ENCODE results near the gene EDNRA. TPM values are rescaled to one million over a fixed set of nuclear protein-coding genes. Genes with fewer than 3 reads are reported as not detected.
A peak's percentile ranks its signal among the peaks of the same experiment; 100 is the strongest.

Gene EDNRA
- total and polyA plus RNA-seq, 9 of the 15 experiments (the other 6 are each of a cell fraction or from before 2014, with no cell fraction given), result not detected

DNA sequence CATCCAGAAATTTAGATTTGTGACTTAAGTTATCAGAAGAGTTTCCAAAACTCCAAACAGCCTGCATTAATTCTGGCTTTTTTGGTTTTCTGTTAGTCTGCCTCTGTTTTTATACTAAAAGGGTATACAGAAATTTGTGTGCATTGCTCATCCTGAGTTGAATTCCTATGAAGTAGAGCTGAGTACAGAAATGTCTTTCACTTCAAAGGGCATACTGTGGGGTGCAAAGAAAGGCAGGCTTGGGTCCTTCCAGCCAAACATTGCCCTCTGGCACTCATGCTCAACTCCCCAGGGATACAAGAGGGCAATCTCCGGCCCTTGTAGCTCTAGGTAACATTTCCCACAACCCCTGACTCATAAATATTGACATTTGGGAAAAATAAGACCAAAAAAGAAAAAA lies 108.7 kb downstream of the EDNRA start (continued):
- TF ChIP-seq PTRF (tag; IDR thresholded peaks at IDR 0.05), result no peak
- TF ChIP-seq, protein P1, sequence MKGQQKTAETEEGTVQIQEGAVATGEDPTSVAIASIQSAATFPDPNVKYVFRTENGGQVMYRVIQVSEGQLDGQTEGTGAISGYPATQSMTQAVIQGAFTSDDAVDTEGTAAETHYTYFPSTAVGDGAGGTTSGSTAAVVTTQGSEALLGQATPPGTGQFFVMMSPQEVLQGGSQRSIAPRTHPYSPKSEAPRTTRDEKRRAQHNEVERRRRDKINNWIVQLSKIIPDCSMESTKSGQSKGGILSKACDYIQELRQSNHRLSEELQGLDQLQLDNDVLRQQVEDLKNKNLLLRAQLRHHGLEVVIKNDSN (CRISPR knock-in tag; IDR thresholded peaks at IDR 0.05), result no peak
- no peak for TF ChIP-seq ZNF143 (CRISPR knock-in tag; IDR thresholded peaks at IDR 0.05)

DNA sequence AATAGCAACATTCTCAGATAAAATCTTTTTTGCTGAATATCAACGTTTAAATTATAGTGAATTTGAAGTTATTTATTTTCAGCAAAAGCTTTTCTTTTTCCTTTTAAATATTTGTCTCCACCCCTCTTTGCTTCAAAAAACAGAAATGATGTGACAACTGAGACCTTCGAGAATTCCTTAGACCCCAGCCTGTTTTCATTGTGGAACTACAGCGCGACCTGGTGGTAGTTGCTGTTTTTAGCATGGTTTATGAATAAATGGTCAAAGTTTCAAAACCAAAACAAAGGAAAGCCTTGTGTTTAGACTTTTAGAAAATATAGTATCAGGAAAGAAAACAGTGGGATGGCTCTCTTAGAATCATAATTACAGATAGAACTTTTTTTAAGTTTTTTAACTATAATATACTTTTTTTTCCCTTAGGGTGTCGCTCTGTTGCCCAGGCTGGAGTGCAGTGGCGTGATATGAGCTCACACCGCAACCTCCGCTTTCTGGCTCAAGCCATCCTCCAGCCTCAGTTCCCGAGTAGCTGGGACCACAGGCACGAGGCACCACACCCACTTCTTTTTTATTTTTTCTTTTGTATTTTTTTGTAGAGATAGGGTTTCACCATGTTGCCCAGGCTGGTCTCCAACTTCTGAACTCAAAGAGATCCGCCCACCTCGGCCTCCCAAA lies 109.5 kb downstream of the EDNRA start:
- Histone ChIP-seq H3K79me2 (ENCODE audit: control insufficient read depth, insufficient read depth, low read length) (no peaks in the 10 kb centered on the region), H3K9me3 (replicated peaks; ENCODE audit: control insufficient read depth, insufficient read depth, low read depth, low read length) (no peaks in the 10 kb centered on the region), H3K4me3 (no peak overlapping the region), H2AFZ (ENCODE audit: low read depth, low read length) (no peak overlapping the region), H3K4me1 (replicated peaks in 1 of 2; ENCODE audit: control insufficient read depth in 2 of 2, insufficient read depth in 2 of 2, low read length in 2 of 2) (no peaks in the 10 kb centered on the region), H3K27ac (ENCODE audit: extremely low read depth, low read depth, low read length) (no peak overlapping the region), H3K9ac (ENCODE audit: insufficient read depth in 1 of 2, low read depth in 2 of 2, low read length in 2 of 2) (no peak overlapping the region), H3K9me1 (ENCODE audit: control insufficient read depth, insufficient read depth, low read length) (no peaks in the 10 kb centered on the region), H3K36me3 (ENCODE audit: control insufficient read depth, insufficient read depth, low read length) (no peaks in the 10 kb centered on the region), H3K27me3 (ENCODE audit: control insufficient read depth in 2 of 2, insufficient read depth in 2 of 2, low read length in 2 of 2) (no peaks in the 10 kb centered on the region), H3K4me2 (ENCODE audit: insufficient read depth, low read length) (no peak overlapping the region), H4K20me1 (replicated peaks; ENCODE audit: control insufficient read depth, insufficient read depth, low read length) (no peaks in the 10 kb centered on the region)
- in situ Hi-C loops (cut with MboI), result loop anchor here (10.0 to 25.0 kb wide), 2 partner anchors 426 to 578 kb away; no protein-coding TSS in a partner anchor
- ATAC-seq (peak; percentile 87), FAIRE-seq (peak; percentile 82), DNase-seq (ENCODE audit: extremely low read depth in 1 of 4, low spot score in 3 of 4) (peak; percentile 43 to 61 (median 48))
- POLR2A ChIA-PET, result interaction anchor here (1.0 kb wide), 1 partner anchor 11 kb away, joined by 3 read pairs; no protein-coding TSS in a partner anchor
- no TSS peak for BruUV-seq (replicated peaks)
- intact Hi-C loops (cut with micrococcal nuclease), result loop anchor here (1.0 to 2.0 kb wide), 4 partner anchors 72 to 571 kb away; no protein-coding TSS in a partner anchor
- CTCF ChIA-PET (ENCODE audit: low intra/inter-chr PET ratio), result interaction anchor here (1.0 to 1.4 kb wide), 4 partner anchors 71 to 572 kb away, joined by 3 to 4 read pairs (median 4); no protein-coding TSS in a partner anchor
- WGBS (ENCODE audit: insufficient coverage, low coverage, missing lambda C conversion rate), result 17% methylated on average over 12 of the region's 12 CpGs
- TF ChIP-seq ZNF79 (CRISPR knock-in tag; IDR thresholded peaks at IDR 0.05; ENCODE audit: low read depth) (no peak), ZNF398 (CRISPR knock-in tag; IDR thresholded peaks at IDR 0.05) (no peak), KAT7 (CRISPR knock-in tag; IDR thresholded peaks at IDR 0.05; ENCODE audit: borderline replicate concordance) (no peak), PHF8 (IDR thresholded peaks at IDR 0.05; ENCODE audit: borderline replicate concordance, low read length) (no peak), ZNF41 (CRISPR knock-in tag; conservative IDR thresholded peaks at IDR 0.05) (no peak), ZKSCAN1 (IDR thresholded peaks at IDR 0.05; ENCODE audit: low read depth, low read length) (no peak), BRD9 (IDR thresholded peaks at IDR 0.05; ENCODE audit: low read depth, partially characterized antibody) (no peak), ARHGAP35 (IDR thresholded peaks at IDR 0.05; ENCODE audit: partially characterized antibody) (no peak), RREB1 (CRISPR knock-in tag; IDR thresholded peaks at IDR 0.05) (no peak)
